ENCODE data around the gene TMEM156. TPM values are rescaled to one million over a fixed set of nuclear protein-coding genes. Genes with fewer than 3 reads are reported as not detected.

The TMEM156 gene
- polyA plus RNA-seq, 1 of the 3 experiments (the other 2 are of a cell fraction) = 0.13 TPM

DNA sequence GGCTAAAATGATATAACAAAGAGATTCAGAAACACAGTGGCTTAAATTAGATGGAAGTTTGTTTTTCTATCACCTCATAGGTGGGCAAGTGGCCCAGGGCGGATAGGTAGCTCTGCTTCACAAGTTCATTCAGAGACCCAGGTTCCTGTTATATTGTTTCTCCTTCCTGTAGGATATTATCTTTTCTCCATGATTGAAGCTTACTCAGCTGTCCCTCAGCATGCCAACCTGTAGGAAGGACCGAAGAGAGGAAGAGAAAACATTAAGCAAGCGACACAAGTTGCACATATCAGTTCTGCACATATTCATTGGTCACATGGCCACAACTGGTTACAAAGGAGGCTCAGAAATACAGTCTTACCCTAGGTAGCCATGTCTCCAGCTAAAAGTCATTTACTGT, 36.7 kb upstream of the TMEM156 start:
- peaks cover 8% of the 10 kb centered on the region for H3F3A ChIP-seq (replicated peaks; ENCODE audit: insufficient read depth)

More for the DNA sequence above, 36.7 kb upstream of the TMEM156 start:
- no peak for TF ChIP-seq MEF2A (IDR thresholded peaks at IDR 0.05; ENCODE audit: borderline replicate concordance, low read depth)
- no peak for TF ChIP-seq NFIC (IDR thresholded peaks at IDR 0.05; ENCODE audit: borderline replicate concordance)
- no peak for TF ChIP-seq FOXJ3 (CRISPR knock-in tag; IDR thresholded peaks at IDR 0.05)
- no peak for TF ChIP-seq TEAD4 (IDR thresholded peaks at IDR 0.05; ENCODE audit: borderline replicate concordance, insufficient read depth)
- no peak for TF ChIP-seq GATA2 (CRISPR knock-in tag; IDR thresholded peaks at IDR 0.05)
- TF ChIP-seq, protein P1, sequence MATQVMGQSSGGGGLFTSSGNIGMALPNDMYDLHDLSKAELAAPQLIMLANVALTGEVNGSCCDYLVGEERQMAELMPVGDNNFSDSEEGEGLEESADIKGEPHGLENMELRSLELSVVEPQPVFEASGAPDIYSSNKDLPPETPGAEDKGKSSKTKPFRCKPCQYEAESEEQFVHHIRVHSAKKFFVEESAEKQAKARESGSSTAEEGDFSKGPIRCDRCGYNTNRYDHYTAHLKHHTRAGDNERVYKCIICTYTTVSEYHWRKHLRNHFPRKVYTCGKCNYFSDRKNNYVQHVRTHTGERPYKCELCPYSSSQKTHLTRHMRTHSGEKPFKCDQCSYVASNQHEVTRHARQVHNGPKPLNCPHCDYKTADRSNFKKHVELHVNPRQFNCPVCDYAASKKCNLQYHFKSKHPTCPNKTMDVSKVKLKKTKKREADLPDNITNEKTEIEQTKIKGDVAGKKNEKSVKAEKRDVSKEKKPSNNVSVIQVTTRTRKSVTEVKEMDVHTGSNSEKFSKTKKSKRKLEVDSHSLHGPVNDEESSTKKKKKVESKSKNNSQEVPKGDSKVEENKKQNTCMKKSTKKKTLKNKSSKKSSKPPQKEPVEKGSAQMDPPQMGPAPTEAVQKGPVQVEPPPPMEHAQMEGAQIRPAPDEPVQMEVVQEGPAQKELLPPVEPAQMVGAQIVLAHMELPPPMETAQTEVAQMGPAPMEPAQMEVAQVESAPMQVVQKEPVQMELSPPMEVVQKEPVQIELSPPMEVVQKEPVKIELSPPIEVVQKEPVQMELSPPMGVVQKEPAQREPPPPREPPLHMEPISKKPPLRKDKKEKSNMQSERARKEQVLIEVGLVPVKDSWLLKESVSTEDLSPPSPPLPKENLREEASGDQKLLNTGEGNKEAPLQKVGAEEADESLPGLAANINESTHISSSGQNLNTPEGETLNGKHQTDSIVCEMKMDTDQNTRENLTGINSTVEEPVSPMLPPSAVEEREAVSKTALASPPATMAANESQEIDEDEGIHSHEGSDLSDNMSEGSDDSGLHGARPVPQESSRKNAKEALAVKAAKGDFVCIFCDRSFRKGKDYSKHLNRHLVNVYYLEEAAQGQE (IDR thresholded peaks at IDR 0.05; ENCODE audit: low read depth, low read length) = no peak
- TF ChIP-seq FOXM1 (IDR thresholded peaks at IDR 0.05; ENCODE audit: low read depth) = no peak
- TF ChIP-seq SMC3 (IDR thresholded peaks at IDR 0.05; ENCODE audit: low read depth, low read length) = no peak
- no peak for TF ChIP-seq TCF12 (IDR thresholded peaks at IDR 0.05)
- no peak for TF ChIP-seq SIN3A (IDR thresholded peaks at IDR 0.05; ENCODE audit: borderline replicate concordance, low read depth, low read length)
- TF ChIP-seq, protein P2, sequence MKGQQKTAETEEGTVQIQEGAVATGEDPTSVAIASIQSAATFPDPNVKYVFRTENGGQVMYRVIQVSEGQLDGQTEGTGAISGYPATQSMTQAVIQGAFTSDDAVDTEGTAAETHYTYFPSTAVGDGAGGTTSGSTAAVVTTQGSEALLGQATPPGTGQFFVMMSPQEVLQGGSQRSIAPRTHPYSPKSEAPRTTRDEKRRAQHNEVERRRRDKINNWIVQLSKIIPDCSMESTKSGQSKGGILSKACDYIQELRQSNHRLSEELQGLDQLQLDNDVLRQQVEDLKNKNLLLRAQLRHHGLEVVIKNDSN (IDR thresholded peaks at IDR 0.05; ENCODE audit: borderline replicate concordance, low read depth) = no peak
- TF ChIP-seq MXI1 (IDR thresholded peaks at IDR 0.05; ENCODE audit: low read depth, low read length) = no peak
- TF ChIP-seq, protein P3, sequence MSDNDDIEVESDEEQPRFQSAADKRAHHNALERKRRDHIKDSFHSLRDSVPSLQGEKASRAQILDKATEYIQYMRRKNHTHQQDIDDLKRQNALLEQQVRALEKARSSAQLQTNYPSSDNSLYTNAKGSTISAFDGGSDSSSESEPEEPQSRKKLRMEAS (IDR thresholded peaks at IDR 0.05; ENCODE audit: low read depth) = no peak
- TF ChIP-seq, protein P4, sequence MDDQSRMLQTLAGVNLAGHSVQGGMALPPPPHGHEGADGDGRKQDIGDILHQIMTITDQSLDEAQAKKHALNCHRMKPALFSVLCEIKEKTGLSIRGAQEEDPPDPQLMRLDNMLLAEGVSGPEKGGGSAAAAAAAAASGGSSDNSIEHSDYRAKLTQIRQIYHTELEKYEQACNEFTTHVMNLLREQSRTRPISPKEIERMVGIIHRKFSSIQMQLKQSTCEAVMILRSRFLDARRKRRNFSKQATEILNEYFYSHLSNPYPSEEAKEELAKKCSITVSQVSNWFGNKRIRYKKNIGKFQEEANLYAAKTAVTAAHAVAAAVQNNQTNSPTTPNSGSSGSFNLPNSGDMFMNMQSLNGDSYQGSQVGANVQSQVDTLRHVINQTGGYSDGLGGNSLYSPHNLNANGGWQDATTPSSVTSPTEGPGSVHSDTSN (IDR thresholded peaks at IDR 0.05) = no peak
- TF ChIP-seq TAF1 (IDR thresholded peaks at IDR 0.05; ENCODE audit: borderline replicate concordance, low read depth, low read length) = no peak
- no peak for TF ChIP-seq RCOR1 (IDR thresholded peaks at IDR 0.05; ENCODE audit: low read length)
- TF ChIP-seq, protein P5, sequence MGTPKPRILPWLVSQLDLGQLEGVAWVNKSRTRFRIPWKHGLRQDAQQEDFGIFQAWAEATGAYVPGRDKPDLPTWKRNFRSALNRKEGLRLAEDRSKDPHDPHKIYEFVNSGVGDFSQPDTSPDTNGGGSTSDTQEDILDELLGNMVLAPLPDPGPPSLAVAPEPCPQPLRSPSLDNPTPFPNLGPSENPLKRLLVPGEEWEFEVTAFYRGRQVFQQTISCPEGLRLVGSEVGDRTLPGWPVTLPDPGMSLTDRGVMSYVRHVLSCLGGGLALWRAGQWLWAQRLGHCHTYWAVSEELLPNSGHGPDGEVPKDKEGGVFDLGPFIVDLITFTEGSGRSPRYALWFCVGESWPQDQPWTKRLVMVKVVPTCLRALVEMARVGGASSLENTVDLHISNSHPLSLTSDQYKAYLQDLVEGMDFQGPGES (IDR thresholded peaks at IDR 0.05; ENCODE audit: low read depth, low read length) = no peak
- no peak for TF ChIP-seq ELF1 (IDR thresholded peaks at IDR 0.05)
- Histone ChIP-seq H3K4me1 (ENCODE audit: control insufficient read depth in 1 of 2, insufficient read depth in 2 of 2, low read depth in 1 of 2, low read length in 1 of 2) (no peaks in the 10 kb centered on the region; a peak in 1 of 4 replicates), H3K4me3 (ENCODE audit: low read depth in 2 of 2, low read length in 1 of 2) (no peak overlapping the region), H3K79me2 (ENCODE audit: insufficient read depth) (peaks cover 36% of the 10 kb centered on the region), H2AFZ (ENCODE audit: low read depth) (no peak overlapping the region), H3K27ac (ENCODE audit: low read depth in 2 of 2, low read length in 1 of 2) (no peak overlapping the region), H4K20me1 (ENCODE audit: insufficient read depth) (no peaks in the 10 kb centered on the region), H3K9ac (no peak overlapping the region), H3K27me3 (ENCODE audit: insufficient read depth) (no peaks in the 10 kb centered on the region), H3K9me2 (no peaks in the 10 kb centered on the region), H3K4me2 (no peak overlapping the region), H3K9me3 (no peaks in the 10 kb centered on the region), H3K36me3 (replicated peaks in 1 of 2; ENCODE audit: control insufficient read depth in 1 of 2, insufficient read depth in 2 of 2, low read length in 1 of 2) (no peaks in the 10 kb centered on the region)
- POLR2A ChIA-PET = no interaction called here
- CTCF ChIA-PET = no interaction called here
- WGBS (ENCODE audit: low lambda C conversion rate) = 91% methylated on average over 3 of the region's 3 CpGs
- no peak for DNase-seq
